A549 (cell line): ENCODE measurements around the gene TTC7B. TPM values are rescaled to one million over a fixed set of nuclear protein-coding genes. Genes with fewer than 3 reads are reported as not detected.

Experiments used
- ATAC-seq, 2 experiments: fragments of 200-7000 bp in 1 of 2; fragments of >200 bp in 1 of 2; cut with Nextera tagmentation in 1 of 2; cut with Tn5 transposase in 1 of 2; 3 replicates each; pipeline versions ENCODE4 v1.8.0 to v1.9.1; 2018 to 2020; ENCODE audit warnings: mild to moderate bottlenecking in 1 of 2, moderate library complexity in 1 of 2
- CTCF ChIA-PET: fragments of 300-600 bp; sonication (Branson Sonifier 250); formaldehyde crosslinking; extraction: SDS; loops from one replicate; lab custom pipeline; 2021; ENCODE audit warnings: antibody characterized with exemption, inconsistent platforms; lab: Yijun Ruan, JAX
- POLR2A ChIA-PET: fragments of 350-600 bp; formaldehyde crosslinking; extraction: SDS; loops from one replicate; lab custom pipeline; 2021; ENCODE audit warnings: antibody characterized with exemption, inconsistent platforms; lab: Yijun Ruan, JAX
- DNase-seq, 2 experiments: peaks; one replicate each; pipeline versions ENCODE4 v3.0.0 to v3.0.0-alpha.2; 2011 to 2016; ENCODE audit warnings: low read depth in 1 of 2, low spot score in 1 of 2
- FAIRE-seq: peaks from 2 replicates; lab custom pipeline; 2011; peaks lifted over from hg19 to GRCh38; lab: Jason Lieb, UNC
- H3K27ac ChIP-seq, 2 experiments: fragments of >200 bp; sonication (Bioruptor Twin); formaldehyde crosslinking; 3 replicates each; pipeline ENCODE4 v1.5.1; 2016 to 2017
- H3K4me1 ChIP-seq: fragments of >200 bp; sonication (Bioruptor Twin); formaldehyde crosslinking; 3 replicates; pipeline ENCODE4 v1.6.1; 2016
- H3K4me2 ChIP-seq: fragments of >200 bp; sonication (Bioruptor Twin); formaldehyde crosslinking; 3 replicates; pipeline ENCODE4 v1.6.1; 2016
- H3K4me3 ChIP-seq: fragments of >200 bp; sonication (Bioruptor Twin); formaldehyde crosslinking; 3 replicates; pipeline ENCODE4 v1.5.1; 2016
- H3K9me3 ChIP-seq: fragments of >200 bp; sonication (Bioruptor Twin); formaldehyde crosslinking; 3 replicates; pipeline ENCODE4 v1.6.1; 2016
- BHLHE40 ChIP-seq: IDR thresholded peaks from 2 replicates; pipeline ENCODE4 v1.6.1; 2012; ENCODE audit warnings: low read depth, low read length, inconsistent platforms
- CHD4 ChIP-seq: fragments of 200-600 bp; sonication (generic); IDR thresholded peaks from 2 replicates; pipeline ENCODE4 v1.6.1; 2016; ENCODE audit warnings: antibody characterized with exemption, mild to moderate bottlenecking, borderline replicate concordance
- EHF ChIP-seq: fragments of 250-450 bp; sonication (Bioruptor Pico); IDR thresholded peaks from 2 replicates; pipeline ENCODE4 v1.5.0; 2020; ENCODE audit warnings: mild to moderate bottlenecking
- FOSB ChIP-seq: fragments of 250-450 bp; sonication (Bioruptor Pico); IDR thresholded peaks from 2 replicates; pipeline ENCODE4 v1.5.0; 2020; ENCODE audit warnings: mild to moderate bottlenecking, moderate library complexity
- HDAC2 ChIP-seq: fragments of 200-600 bp; sonication (generic); IDR thresholded peaks from 2 replicates; pipeline ENCODE4 v1.6.1; 2016
- HOXA7 ChIP-seq: fragments of 250-450 bp; sonication (Bioruptor Pico); IDR thresholded peaks from 2 replicates; pipeline ENCODE4 v1.5.0; 2020; ENCODE audit warnings: mild to moderate bottlenecking, moderate library complexity
- HOXB5 ChIP-seq: fragments of 250-450 bp; sonication (Bioruptor Pico); IDR thresholded peaks from 2 replicates; pipeline ENCODE4 v1.5.0; 2020; ENCODE audit warnings: mild to moderate bottlenecking, moderate library complexity
- POLR2A ChIP-seq: IDR thresholded peaks from 2 replicates; pipeline ENCODE4 v1.6.1; 2012; ENCODE audit warnings: mild to moderate bottlenecking, low read length
- POLR2AphosphoS2 ChIP-seq: conservative IDR thresholded peaks from 2 replicates; pipeline ENCODE4 v1.6.1; 2012; ENCODE audit warnings: low read length, improper control_type of control experiment, inconsistent platforms
- RARB ChIP-seq: fragments of 250-450 bp; sonication (Bioruptor Pico); IDR thresholded peaks from 2 replicates; pipeline ENCODE4 v1.8.0; 2021; ENCODE audit warnings: mild to moderate bottlenecking, moderate library complexity
- ZFP36 ChIP-seq: fragments of 450-650 bp; IDR thresholded peaks from 2 replicates; pipeline ENCODE4 v1.6.1; 2014; ENCODE audit warnings: borderline replicate concordance; ENCODE audit not compliant: partially characterized antibody
- ZSCAN20 ChIP-seq: fragments of 250-450 bp; sonication (Bioruptor Pico); IDR thresholded peaks from 2 replicates; pipeline ENCODE4 v1.8.0; 2022; ENCODE audit warnings: mild to moderate bottlenecking, moderate library complexity
- WGBS: methylation state at CpG from one replicate; pipeline ENCODE4 v1.1.6; 2017; ENCODE audit errors: missing lambda C conversion rate; 5-methylcytosine and 5-hydroxymethylcytosine counted together
- polyA plus RNA-seq, 4 experiments: library from polyadenylated mRNA; depleted of rRNA in 3 of 4; stranded (reverse); fragments of >200 nt; fragmentation: RNase III in 1 of 4; extraction: RNeasy Plus Mini Kit Qiagen cat#74134 plus additional on column Dnase treatment in 1 of 4; gene quantifications; 2 replicates in 3 of 4; 3 replicates in 1 of 4; pipeline ENCODE4 v1.2.3, GENCODE V29; 2011 to 2017
- TF ChIP-seq, protein P1 (sequence below): fragments of >200 bp; sonication (Bioruptor Twin); formaldehyde crosslinking; IDR thresholded peaks from 3 replicates; pipeline ENCODE4 v1.5.1; 2016
- TF ChIP-seq, protein P2 (sequence below): fragments of 450-650 bp; IDR thresholded peaks from 2 replicates; pipeline ENCODE4 v1.6.1; 2014; ENCODE audit warnings: antibody characterized with exemption
- TF ChIP-seq, protein P3 (sequence below): fragments of >200 bp; sonication (Bioruptor Twin); formaldehyde crosslinking; IDR thresholded peaks from 3 replicates; pipeline ENCODE4 v1.6.1; 2016
- TF ChIP-seq, protein P4 (sequence below): IDR thresholded peaks from 2 replicates; pipeline ENCODE4 v1.6.1; 2012
- TF ChIP-seq, protein P5 (sequence below): fragments of 150-350 bp; IDR thresholded peaks from 2 replicates; pipeline ENCODE4 v1.6.1; 2014; ENCODE audit warnings: low read depth, mild to moderate bottlenecking, low read length

Gene TTC7B
- polyA plus RNA-seq, 2 of the 4 experiments (the other 2 are of a cell fraction) = 16.6 to 28.0 TPM

DNA sequence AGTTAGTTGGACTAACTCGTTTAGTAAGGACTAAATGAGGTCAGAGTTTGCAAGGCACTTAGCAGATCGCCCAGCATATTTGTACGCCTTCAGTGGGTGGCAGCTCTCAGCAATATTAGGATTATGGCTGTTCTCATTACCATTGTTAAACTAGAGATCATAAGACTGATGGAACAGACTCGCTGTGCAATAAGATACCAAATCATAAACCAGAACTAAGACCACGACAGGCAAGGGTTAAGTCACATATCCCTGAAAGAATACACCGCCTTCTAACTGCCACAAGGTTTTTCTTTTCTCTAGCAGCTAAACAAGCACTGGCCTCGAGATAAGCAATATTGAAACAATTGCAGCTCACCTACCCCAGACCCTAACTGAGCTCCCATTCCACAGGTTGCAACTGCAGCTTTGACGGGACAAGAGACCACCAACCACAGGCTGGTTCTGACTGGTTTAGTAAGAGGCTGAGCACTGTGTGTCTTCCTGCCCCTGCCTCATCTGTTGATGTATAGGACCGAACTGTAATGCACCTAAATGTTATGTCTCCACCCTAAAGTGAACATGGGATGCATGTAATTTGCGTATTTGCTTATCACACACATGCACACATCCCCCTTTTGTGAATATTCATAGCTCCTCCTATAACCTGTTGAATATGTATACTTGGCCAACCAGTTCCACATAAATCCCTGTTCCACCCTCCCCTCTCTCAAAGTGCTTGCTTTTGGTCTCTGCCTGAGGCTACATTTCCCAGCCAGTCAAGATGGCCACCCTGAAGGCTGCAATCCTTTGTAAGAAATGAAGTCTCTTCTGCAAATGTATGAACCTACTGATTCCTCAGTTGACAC lies 266.2 kb downstream of the TTC7B start:
- no peak for DNase-seq
- Histone ChIP-seq H3K27ac (no peak overlapping the region), H3K4me1 (no peaks in the 10 kb centered on the region), H3K4me2 (no peak overlapping the region), H3K4me3 (no peak overlapping the region), H3K9me3 (no peaks in the 10 kb centered on the region)
- 70% methylated on average over 10 of the region's 10 CpGs for WGBS
- no peak for ATAC-seq
- ChIA-PET CTCF (interaction anchor here (0.9 to 1.2 kb wide), 2 partner anchors 11 to 17 kb away, joined by 3 read pairs; no protein-coding TSS in a partner anchor), POLR2A (no interaction called here)
- TF ChIP-seq, protein P1, sequence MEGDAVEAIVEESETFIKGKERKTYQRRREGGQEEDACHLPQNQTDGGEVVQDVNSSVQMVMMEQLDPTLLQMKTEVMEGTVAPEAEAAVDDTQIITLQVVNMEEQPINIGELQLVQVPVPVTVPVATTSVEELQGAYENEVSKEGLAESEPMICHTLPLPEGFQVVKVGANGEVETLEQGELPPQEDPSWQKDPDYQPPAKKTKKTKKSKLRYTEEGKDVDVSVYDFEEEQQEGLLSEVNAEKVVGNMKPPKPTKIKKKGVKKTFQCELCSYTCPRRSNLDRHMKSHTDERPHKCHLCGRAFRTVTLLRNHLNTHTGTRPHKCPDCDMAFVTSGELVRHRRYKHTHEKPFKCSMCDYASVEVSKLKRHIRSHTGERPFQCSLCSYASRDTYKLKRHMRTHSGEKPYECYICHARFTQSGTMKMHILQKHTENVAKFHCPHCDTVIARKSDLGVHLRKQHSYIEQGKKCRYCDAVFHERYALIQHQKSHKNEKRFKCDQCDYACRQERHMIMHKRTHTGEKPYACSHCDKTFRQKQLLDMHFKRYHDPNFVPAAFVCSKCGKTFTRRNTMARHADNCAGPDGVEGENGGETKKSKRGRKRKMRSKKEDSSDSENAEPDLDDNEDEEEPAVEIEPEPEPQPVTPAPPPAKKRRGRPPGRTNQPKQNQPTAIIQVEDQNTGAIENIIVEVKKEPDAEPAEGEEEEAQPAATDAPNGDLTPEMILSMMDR = no peak
- TF ChIP-seq POLR2A (no peak), CHD4 (no peak), ZSCAN20 (CRISPR knock-in tag) (no peak)
- TF ChIP-seq, protein P2, sequence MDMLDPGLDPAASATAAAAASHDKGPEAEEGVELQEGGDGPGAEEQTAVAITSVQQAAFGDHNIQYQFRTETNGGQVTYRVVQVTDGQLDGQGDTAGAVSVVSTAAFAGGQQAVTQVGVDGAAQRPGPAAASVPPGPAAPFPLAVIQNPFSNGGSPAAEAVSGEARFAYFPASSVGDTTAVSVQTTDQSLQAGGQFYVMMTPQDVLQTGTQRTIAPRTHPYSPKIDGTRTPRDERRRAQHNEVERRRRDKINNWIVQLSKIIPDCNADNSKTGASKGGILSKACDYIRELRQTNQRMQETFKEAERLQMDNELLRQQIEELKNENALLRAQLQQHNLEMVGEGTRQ = no peak
- TF ChIP-seq, protein P3, sequence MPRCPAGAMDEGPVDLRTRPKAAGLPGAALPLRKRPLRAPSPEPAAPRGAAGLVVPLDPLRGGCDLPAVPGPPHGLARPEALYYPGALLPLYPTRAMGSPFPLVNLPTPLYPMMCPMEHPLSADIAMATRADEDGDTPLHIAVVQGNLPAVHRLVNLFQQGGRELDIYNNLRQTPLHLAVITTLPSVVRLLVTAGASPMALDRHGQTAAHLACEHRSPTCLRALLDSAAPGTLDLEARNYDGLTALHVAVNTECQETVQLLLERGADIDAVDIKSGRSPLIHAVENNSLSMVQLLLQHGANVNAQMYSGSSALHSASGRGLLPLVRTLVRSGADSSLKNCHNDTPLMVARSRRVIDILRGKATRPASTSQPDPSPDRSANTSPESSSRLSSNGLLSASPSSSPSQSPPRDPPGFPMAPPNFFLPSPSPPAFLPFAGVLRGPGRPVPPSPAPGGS = no peak
- TF ChIP-seq, protein P4, sequence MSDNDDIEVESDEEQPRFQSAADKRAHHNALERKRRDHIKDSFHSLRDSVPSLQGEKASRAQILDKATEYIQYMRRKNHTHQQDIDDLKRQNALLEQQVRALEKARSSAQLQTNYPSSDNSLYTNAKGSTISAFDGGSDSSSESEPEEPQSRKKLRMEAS = no peak
- FAIRE-seq = no peak

DNA sequence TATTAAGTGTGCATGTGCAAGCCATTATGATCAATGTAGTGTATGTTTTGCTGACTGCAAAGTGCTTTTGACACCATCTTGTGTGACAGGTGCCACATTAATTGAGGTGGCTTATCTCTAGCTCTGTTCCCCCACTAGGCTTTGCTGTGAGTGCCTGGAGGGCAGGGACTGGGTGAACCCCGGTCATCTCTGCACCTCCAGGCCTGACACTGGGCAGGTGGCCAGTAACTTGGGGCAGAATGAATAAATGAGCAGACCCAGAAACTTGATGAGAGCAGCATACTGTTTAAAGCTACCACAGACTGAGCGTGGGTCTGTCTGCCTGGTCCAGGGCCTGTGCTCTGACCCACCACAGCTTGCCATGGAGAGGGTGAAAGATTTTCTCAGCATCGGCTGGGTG lies 267.8 kb downstream of the TTC7B start:
- FAIRE-seq = no peak

More for the DNA sequence above, 267.8 kb downstream of the TTC7B start:
- no peak overlapping the region for H3K4me3 ChIP-seq
- H3K9me3 ChIP-seq = no peaks in the 10 kb centered on the region
- CTCF ChIA-PET = interaction anchor here (0.8 kb wide), 1 partner anchor 22 kb away, joined by 3 read pairs; no protein-coding TSS in a partner anchor
- no peak overlapping the region for H3K4me2 ChIP-seq
- H3K27ac ChIP-seq = no peak overlapping the region
- ATAC-seq (no peak), DNase-seq (no peak)
- POLR2A ChIA-PET = no interaction called here
- H3K4me1 ChIP-seq = no peaks in the 10 kb centered on the region
- 89% methylated on average over 3 of the region's 3 CpGs for WGBS
- TF ChIP-seq, protein P5, sequence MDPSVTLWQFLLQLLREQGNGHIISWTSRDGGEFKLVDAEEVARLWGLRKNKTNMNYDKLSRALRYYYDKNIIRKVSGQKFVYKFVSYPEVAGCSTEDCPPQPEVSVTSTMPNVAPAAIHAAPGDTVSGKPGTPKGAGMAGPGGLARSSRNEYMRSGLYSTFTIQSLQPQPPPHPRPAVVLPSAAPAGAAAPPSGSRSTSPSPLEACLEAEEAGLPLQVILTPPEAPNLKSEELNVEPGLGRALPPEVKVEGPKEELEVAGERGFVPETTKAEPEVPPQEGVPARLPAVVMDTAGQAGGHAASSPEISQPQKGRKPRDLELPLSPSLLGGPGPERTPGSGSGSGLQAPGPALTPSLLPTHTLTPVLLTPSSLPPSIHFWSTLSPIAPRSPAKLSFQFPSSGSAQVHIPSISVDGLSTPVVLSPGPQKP = no peak
- no peak for TF ChIP-seq RARB (CRISPR knock-in tag)
- no peak for TF ChIP-seq POLR2AphosphoS2
- no peak for TF ChIP-seq EHF
- TF ChIP-seq HDAC2 = no peak
- TF ChIP-seq, protein P1 = no peak
- TF ChIP-seq, protein P2 = no peak
- TF ChIP-seq BHLHE40 = no peak
- no peak for TF ChIP-seq HOXB5
- no peak for TF ChIP-seq ZFP36
- no peak for TF ChIP-seq HOXA7
- TF ChIP-seq FOSB = no peak
